Stimulated activated CD4-positive, alpha-beta T cell treated with anti-CD3 and anti-CD28 coated beads, Interleukin-4, amount 100 ng/mL, for 24 hours (primary cell): Measurements from ENCODE around the gene TC2N.
"Not testable (repeated sequence)": the region's sequence is repeated elsewhere in the genome, so short reads cannot be mapped to it uniquely, and the experiment has no call there.

Source experiments
- DNase-seq: peaks from one replicate; pipeline ENCODE4 v3.0.0-alpha.2; 2020

TC2N gene

GRCh38 chr14:91867316-91867988 is at the start of gene TC2N:
Gene TC2N, minus strand, starts transcription at chr14:91867536. Its CDS starts 53,767 bp downstream, at chr14:91813769.
- DNase-seq = peak; percentile 52

- DNase-seq = no peak
Observed at GRCh38 chr14:91912035-91912434, 44.7 kb upstream of the TC2N start.

GRCh38 chr14:91911474-91912032 is 44.2 kb upstream of the TC2N start:
- DNase-seq = peak; percentile 52

- no peak for DNase-seq
Observed at GRCh38 chr14:91910196-91910595, 42.9 kb upstream of the TC2N start.

GRCh38 chr14:91906374-91906773 is 39.0 kb upstream of the TC2N start:
- DNase-seq = no peak

GRCh38 chr14:91904956-91905645 is 37.8 kb upstream of the TC2N start:
- no peak for DNase-seq

GRCh38 chr14:91904483-91904882 is 37.1 kb upstream of the TC2N start:
- no peak for DNase-seq

GRCh38 chr14:91903070-91903469 is 35.7 kb upstream of the TC2N start:
- DNase-seq = no peak

- no peak for DNase-seq
Observed at GRCh38 chr14:91902336-91902735, 35.0 kb upstream of the TC2N start.

- no peak for DNase-seq
Observed at GRCh38 chr14:91901449-91902226, 34.3 kb upstream of the TC2N start.

- no peak for DNase-seq
Observed at GRCh38 chr14:91899806-91900205, 32.5 kb upstream of the TC2N start.

GRCh38 chr14:91899213-91899612 is 31.9 kb upstream of the TC2N start:
- no peak for DNase-seq

- no peak for DNase-seq
Observed at GRCh38 chr14:91898372-91898771, 31.0 kb upstream of the TC2N start.

- DNase-seq = not testable (repeated sequence)
Observed at GRCh38 chr14:91897716-91898115, 30.4 kb upstream of the TC2N start.

- no peak for DNase-seq
Observed at GRCh38 chr14:91897106-91897701, 29.9 kb upstream of the TC2N start.

- no peak for DNase-seq
Observed at GRCh38 chr14:91896419-91896818, 29.1 kb upstream of the TC2N start.

GRCh38 chr14:91893669-91894068 is 26.3 kb upstream of the TC2N start:
- peak; percentile 40 for DNase-seq

- DNase-seq = peak; percentile 32
Observed at GRCh38 chr14:91893007-91893406, 25.7 kb upstream of the TC2N start.

GRCh38 chr14:91891721-91892220 is 24.4 kb upstream of the TC2N start:
- no peak for DNase-seq

- DNase-seq = no peak
Observed at GRCh38 chr14:91891101-91891500, 23.8 kb upstream of the TC2N start.

GRCh38 chr14:91890291-91890749 is 23.0 kb upstream of the TC2N start:
- no peak for DNase-seq

- no peak for DNase-seq
Observed at GRCh38 chr14:91889477-91890211, 22.3 kb upstream of the TC2N start.
